Tongue (tissue), 2 donors: ENCODE measurements around the gene SYT9. TPM values are rescaled to one million over a fixed set of nuclear protein-coding genes. Genes with fewer than 3 reads are reported as not detected.
A peak's percentile ranks its signal among the peaks of the same experiment; 100 is the strongest.

Experiments used
- DNase-seq: peaks from one replicate; pipeline ENCODE4 v3.0.0-alpha.2; 2015
- total RNA-seq: library from RNA; depleted of rRNA; stranded (reverse); fragments of >200 nt; gene quantifications from one replicate; pipeline ENCODE4 v1.2.3, GENCODE V29; 2014

The SYT9 gene
- total RNA-seq, 1 donor from 2014 or later: 0.92 TPM

DNA sequence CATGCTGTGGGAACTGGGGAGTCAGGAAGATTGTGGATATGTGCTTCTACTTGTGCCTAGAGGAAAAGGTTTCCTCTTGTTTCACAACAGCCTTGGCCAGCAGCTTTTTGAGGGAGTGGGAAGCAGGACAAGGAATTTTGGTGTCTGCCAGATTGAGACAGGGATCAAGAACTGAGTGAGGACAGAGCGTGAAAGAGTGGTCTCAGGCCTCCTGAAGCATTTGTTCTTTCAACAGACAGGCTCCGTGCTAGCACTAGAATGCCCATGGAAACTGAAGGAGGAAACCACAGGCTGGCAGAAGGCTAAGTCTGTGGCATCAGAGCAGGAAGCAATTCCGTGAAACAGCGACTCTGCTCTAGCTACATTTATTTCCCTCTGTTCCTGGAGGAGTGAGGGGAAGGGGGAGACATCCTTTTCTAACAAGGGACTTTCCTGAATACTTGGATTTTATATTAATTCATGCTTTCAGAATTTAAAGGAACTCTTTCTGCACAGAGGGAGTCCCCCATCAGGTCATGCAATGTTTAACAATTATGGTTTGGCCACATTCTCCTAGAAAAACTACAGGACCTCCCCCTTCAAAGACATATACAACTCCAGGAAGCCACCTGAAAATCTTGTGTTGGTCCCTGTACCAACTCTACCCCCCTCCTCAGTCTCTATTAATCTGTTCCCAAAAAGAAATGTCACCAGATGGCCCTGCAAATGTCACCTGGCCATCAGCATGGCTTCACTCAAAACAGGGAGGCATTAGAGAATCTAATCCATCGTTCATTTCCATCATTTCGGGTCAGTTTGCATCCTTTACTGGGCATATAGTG, 96.1 kb downstream of the SYT9 start:
- DNase-seq: no peak

DNA sequence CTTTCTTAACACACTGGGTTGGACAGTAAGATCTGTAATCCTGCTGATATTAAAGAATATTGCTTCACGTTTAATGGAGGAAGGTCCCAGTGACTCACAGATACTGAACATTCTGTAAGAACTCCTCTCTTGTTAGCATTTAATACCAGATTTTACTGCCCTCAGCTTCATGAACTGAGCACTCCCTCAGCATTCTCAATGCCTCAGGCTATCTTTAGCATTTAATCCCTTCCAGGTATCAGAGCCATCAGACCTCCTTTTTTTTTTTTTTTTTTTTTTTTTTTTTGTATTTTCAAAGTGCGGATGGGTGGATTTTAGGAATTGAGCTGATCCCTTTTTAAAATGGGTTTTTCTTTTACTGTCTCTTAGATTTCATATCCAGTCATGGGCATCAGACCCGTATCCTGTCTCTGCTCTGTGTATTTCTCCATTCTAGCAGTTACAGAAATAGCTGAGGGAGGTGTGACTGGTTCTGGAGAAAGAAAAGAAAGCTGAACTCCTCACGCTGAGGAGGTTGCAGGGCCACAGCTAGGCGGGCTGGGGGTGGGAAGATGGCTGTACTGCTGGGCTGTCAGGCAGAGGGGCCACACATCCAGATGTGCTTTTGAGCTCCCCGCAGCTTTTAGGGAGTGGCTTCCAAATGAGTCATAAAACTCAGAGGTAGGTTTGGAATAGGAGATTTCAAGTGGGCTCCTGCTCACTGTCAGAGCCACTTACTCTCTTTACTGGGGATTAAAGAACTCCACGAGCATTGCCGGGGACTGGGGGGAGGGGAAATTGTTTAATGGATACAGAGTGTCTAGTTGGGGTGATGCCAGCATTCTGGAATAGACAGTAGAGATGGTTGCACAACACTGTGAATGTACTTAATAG, 97.0 kb downstream of the SYT9 start:
- peak; percentile 38 for DNase-seq

GRCh38 chr11:7351228-7351627, 99.5 kb downstream of the SYT9 start:
- DNase-seq: no peak

DNA sequence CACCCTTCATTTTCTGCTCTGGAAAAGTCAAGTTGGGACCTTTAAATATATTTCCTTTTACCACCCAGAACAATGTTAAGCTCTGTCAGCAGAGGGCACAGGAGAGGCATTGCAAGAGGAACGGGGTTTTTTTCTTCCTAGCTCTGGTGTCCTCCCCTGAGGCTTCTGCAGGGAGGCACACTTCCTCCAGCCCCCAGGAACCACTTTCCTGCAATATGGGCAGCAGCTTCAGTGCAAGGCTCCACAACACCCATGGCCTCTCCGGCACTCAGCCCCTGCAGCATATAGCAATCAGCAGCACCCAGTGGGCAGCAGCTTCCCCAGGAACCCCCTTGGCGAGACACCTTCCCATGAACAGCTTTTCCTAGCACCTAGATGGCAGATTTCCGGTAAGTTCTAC, 101.4 kb downstream of the SYT9 start:
- DNase-seq: no peak

DNA sequence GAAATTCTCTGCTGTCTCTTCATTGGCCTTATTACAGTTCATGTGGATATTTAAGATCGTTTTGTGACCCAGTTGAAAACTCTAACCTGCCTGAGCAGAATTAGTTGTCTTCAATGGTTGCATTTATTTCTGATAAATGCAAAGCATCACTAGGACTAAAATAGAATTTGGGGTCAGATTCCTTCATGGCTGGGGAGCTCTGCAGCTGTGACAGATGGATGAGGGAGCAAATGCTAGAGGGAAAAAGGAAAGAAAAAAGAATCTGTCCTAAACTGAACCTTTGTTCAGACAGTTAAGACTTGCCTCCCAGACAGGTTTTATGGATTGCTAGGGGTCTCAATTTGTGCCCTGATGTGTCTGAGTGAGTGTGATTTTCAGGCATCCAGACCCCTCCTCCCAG, 113.0 kb downstream of the SYT9 start:
- peak; percentile 1 for DNase-seq

GRCh38 chr11:7367803-7368202, 116.1 kb downstream of the SYT9 start:
- no peak for DNase-seq

DNA sequence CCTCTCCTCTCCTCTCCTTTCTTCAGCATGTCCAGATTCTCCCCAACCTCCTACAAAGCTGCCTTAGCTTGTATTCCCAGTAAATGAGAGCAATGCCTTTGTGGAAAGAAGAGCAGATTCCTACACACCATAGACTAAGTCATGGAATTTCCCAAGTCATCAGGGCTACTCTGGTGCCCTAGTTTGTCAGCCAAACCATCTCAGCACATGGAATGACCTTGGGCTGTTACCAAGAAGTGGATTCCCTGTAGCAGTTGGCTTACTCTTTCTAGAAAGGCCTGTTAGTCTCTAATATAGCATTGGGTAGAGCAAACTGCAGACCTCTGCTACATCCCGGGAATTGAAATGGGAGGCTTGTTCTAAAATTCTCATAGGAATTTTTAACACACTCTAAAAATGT, 124.7 kb downstream of the SYT9 start:
- no peak for DNase-seq

DNA sequence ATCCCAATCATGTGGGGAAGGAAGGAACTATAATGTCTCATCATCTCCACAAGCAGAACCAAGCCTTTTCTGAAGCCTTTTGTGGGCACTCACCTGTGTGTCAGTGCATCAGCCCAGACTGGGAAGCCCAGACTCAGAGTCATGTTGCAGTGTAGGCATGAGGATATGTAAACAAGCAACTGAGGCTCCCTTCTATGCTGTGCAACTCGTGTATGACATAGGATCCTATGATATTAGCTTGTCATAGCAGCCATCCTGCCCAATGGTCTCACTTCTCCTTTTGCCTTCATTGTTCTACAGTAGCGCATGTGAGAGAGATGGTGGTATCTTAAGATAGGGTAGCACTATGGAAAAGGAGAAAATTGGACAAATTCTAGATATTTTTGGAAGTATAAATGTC, 130.2 kb downstream of the SYT9 start:
- no peak for DNase-seq

DNA sequence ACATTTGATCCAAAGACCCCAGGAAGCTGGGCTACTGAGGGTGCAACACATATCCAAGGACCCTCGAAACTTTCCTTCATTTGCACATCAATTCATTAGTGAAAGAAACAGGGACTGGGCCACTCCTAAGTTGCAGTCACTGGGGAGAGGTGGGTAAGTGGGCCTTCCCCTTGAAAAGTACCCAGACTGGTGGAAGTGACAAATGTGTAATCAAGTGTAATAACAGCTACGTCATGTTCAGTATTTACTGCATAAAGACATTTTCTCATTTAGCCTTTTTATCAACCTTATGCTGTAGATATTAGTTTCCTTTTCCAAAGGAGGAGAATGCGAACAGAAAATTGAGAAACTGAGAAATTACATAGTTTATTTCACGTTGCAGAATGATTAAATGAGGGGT, 131.7 kb downstream of the SYT9 start:
- no peak for DNase-seq

DNA sequence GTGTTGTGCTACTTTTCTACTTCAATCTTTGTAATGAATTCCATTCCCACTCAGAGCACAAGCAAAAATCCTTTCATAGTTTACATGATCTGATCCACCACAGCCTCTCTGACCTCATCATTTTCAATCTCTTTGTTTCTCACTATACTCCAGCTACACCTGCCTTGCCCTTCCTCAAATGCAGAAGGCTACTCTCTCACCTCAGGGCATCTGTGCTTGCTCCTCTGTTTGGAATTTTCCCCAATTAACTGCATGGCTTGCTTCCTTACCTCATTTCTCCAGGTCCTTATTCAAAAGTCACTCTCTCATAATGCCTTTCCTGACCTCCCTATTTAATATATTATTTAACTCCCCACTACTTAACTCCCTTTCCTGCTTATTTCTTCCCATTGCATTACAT, 133.0 kb downstream of the SYT9 start:
- no peak for DNase-seq

DNA sequence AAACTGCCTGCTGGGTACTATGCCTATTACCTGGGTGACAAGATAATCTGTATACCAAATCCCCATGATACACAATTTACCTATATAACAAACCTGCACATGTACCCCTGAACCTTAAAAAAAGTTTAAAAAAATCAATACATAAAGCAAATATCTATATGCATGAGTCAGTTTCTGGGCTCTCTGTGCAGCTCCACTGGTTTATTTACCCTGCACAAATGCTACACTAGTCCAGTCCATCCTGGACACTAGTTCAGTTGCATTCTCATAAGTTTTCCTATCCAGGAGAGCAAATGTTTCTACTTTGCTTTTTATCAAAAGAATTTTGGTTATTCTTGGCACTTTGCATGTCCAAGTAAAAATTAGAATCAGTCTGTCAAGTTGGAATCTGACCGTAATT, 133.8 kb downstream of the SYT9 start:
- no peak for DNase-seq

DNA sequence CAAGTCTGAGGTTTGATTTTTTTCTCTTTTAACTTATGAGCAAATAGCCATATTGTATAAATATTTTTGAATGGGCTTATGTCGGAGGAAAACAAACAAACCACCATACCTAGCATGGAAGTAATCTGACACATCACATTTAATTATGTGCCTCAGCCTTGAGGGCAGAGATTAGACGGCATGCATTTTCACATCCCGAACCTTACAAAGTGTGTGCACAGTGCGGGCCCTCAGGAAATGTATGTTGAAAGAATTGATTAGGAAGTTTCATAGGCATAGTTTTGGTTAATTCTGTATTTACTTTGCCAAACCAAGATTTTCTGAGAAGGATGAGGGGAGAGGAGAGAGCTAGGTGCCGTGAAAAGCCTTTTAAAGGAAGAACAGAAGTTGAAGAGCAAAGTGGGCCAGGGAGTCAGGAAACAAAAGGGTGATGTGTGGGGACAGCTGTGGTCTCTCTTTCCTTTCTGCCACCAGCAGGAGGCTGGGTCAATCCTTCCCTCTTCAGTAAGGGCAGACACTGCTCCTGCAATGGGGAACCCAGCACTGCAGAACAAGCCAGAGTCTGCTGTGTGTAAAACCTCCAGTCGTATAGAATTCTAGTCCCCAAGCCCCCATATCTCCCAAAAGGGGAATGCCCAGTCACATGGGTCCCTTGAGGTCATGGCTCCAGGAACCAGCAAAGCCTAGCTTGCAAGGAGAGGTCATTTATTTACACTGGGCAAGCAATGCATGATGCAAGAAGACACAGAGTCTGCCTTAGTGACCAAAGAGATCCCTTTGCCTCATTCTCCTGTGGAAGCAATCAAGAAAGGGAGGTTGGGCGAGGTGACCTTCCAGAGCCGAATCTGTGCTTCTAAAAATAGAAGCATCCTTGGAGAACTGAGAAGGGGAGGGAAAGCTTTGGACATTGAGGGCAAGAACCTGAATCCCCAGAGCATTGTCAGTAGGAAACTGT, 162.5 kb downstream of the SYT9 start:
- peak; percentile 30 for DNase-seq

DNA sequence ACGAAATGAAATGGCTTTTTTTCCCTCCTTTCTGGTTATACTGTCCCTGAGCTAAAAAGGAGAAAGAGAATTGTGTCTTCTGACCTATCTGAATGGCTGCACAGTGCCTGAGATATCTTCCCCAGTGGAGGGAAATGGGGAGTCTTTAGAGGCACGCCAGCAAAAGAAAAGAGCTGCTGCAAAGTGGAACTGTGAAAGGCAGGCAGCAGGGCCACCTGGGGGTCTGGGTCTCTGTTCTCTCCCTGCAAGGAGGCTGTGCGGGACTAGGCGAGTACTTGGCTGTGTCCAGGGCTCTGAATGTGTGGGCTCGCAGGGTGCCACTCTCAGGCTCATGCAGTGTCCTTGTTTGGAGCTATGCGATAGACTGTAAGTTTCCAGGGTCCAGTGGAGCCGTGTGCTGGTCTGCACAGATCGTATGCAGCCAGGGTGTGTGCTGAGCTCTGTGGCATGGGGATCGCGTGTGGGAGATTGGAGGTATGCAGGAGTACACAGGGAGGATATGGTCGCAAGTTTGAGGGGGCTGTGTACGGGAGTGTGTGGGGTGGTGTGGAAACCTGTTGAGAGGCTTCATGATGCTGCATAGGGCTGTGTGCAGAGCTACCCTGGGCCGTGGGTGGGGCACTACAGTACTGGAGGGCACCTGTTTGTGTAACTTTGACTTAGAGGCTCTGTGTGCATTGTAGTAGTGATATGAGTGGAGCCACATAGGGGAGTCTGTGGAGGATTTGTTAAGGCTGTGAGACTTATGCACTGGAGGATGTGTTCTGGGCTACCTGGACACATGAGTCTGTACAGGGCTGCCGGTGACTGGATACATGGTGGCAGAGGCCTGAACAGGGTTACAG, 163.5 kb downstream of the SYT9 start:
- DNase-seq: no peak

- no peak for DNase-seq
These were observed 164.4 kb downstream of the SYT9 start for GRCh38 chr11:7416080-7416479.

DNA sequence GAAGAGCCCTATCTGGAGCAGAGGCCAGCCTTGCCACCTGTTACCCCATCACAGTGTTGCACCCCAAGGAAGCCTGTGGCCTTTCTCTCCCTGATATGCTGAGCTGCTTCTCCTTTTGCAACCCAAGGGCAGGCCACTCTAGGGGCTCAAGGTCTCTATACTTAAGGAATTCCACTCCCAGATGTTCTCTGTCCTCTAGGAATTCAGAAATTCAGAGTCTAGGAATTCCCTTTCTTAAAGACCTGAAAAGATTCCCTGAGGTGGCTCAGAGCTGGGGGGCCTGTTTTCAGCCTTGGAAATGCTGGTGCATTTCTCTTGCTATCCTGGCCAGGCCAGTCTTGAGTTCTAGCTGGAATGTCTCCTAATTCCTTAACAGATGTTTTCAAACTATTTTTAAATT, 165.6 kb downstream of the SYT9 start:
- DNase-seq: no peak

DNA sequence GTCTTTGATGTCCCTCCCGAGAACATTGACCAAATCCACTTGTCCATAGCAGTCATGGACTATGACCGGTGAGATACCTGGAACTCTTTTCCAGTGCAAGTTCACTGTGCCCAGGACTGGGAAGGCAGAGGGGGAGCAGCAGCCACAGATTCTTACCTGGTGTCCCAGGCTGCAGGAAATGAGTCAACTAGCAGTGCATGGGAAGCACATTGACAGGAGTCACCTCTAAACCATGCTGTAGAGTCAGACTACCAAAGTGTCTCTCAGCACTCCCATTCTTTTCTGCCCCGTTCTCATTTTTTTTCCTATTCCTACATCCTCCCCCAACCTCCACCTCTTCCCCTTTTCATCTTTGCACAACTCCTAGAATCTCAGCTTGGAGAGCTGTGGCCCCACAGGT, 166.4 kb downstream of the SYT9 start:
- no peak for DNase-seq

- DNase-seq: no peak
These were observed 167.2 kb downstream of the SYT9 start for GRCh38 chr11:7418906-7419305.

DNA sequence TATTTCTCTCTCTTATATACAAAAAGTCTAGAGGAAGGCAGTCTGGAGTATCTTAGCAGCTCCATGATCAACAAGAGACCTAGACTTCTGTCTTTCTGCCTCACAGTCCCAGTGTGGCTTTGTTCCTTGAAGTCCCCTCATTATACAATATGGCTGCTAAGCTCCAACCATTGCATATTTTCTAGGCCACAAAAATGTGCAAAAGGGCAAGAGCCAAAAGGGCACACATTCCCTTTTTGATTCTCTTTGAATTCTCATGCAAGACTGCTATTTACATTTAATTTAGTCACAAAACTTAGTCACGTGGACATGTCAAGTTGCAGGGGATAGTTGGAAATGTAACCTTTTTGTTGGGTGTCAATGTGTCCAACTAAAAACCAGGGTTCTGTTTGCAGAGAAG, 169.4 kb downstream of the SYT9 start:
- no peak for DNase-seq

DNA sequence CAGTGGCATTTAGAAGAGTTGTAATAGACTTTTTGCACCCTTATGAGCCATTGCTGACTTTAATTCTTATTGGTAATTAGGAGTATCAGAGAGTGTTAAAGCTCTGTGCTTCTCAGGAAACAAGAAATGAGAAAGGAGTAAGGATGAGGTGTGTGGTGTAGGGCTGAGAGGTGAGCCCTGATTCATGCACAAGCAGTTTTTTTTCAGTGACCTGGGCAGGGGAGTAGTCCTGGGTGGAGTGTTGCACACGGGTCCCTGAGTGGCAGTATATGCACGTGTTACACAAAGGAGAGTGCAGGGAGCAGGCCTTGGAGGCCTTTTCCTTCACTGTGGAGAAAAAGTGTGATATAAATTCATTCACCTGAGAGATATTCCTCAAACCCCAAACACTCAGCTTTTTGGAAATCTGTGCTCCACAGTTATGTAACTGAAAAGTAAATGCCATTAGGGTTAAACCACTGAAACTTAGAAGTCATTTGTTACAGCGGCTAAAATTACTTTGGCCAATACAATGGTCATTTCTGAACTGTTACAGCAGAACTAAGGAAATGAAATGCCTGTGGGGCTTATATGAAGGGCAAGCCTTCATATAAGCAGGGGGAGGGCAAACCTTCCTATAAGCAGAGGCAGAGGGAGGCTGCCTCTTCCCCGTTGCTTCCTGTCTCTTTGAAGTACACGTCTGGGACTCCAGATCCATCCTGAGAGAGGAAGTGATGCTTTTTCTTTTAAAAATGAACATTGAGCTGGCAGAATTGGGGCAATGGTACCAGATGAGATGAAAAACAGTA, 171.0 kb downstream of the SYT9 start:
- no peak for DNase-seq

GRCh38 chr11:7423946-7424345, 172.2 kb downstream of the SYT9 start:
- no peak for DNase-seq

DNA sequence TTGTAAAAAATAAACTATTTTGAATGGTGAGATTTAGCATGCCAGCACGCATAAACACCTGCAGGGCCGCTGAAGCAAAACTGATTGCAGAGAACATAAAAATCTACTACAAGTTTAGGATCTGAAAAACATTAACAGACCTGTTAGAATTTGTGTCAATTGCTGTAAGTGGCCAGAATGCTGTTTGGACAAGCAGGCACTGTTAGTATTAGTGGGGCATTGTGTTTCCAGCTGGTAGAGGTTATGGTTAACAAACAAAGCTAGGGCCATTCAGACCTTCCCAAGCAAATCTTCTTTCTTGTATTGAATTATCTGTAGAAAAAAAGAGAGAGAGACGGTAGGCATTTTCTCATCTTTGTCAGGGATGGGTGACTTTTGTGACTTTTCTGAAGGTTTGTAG, 176.0 kb downstream of the SYT9 start:
- DNase-seq: no peak
